H9 (cell line): ENCODE results near the gene FALEC. TPM values are rescaled to one million over a fixed set of nuclear protein-coding genes. Genes with fewer than 3 reads are reported as not detected.
"Not testable (repeated sequence)": the region's sequence is repeated elsewhere in the genome, so short reads cannot be mapped to it uniquely, and the experiment has no call there.

Source experiments
- DNase-seq: peaks from one replicate; pipeline ENCODE4 v3.0.0-alpha.2; 2017
- H2AFZ ChIP-seq: one replicate; pipeline ENCODE4 v1.6.1; 2013; ENCODE audit warnings: mild to moderate bottlenecking, low read length, control low read depth, moderate library complexity
- H2AK5ac ChIP-seq: 2 replicates; pipeline ENCODE4 v1.6.1; 2013; ENCODE audit warnings: low read length, control low read depth, mixed read lengths; ENCODE audit not compliant: insufficient read length
- H2BK120ac ChIP-seq: one replicate; pipeline ENCODE4 v1.6.1; 2013; ENCODE audit warnings: low read depth, mild to moderate bottlenecking, low read length, control low read depth, inconsistent platforms; ENCODE audit not compliant: poor library complexity, severe bottlenecking
- H2BK12ac ChIP-seq: 2 replicates; pipeline ENCODE4 v1.6.1; 2013; ENCODE audit warnings: low read length, control low read depth, mixed read lengths, low read depth; ENCODE audit not compliant: insufficient read length
- H2BK15ac ChIP-seq: 2 replicates; pipeline ENCODE4 v1.6.1; 2013; ENCODE audit warnings: low read depth, low read length, control low read depth
- H2BK20ac ChIP-seq: one replicate; pipeline ENCODE4 v1.6.1; 2013; ENCODE audit warnings: low read depth, mild to moderate bottlenecking, low read length, control low read depth, inconsistent platforms; ENCODE audit not compliant: poor library complexity, severe bottlenecking
- H2BK5ac ChIP-seq: 2 replicates; pipeline ENCODE4 v1.6.1; 2013; ENCODE audit warnings: low read length, control low read depth, mixed read lengths; ENCODE audit not compliant: insufficient read length
- H3K14ac ChIP-seq: 2 replicates; pipeline ENCODE4 v1.6.1; 2013; ENCODE audit warnings: low read length, control low read depth; ENCODE audit not compliant: insufficient read depth
- H3K18ac ChIP-seq: 2 replicates; pipeline ENCODE4 v1.6.1; 2013; ENCODE audit warnings: low read depth, mild to moderate bottlenecking, mixed read lengths, low read length, control low read depth; ENCODE audit not compliant: insufficient read length
- H3K23ac ChIP-seq: 2 replicates; pipeline ENCODE4 v1.6.1; 2013; ENCODE audit warnings: low read length, control low read depth, mixed read lengths, low read depth; ENCODE audit not compliant: insufficient read length
- H3K23me2 ChIP-seq: 2 replicates; pipeline ENCODE4 v1.6.1; 2013; ENCODE audit warnings: low read depth, mild to moderate bottlenecking, mixed read lengths, low read length, control low read depth; ENCODE audit not compliant: insufficient read length, poor library complexity, severe bottlenecking
- H3K27ac ChIP-seq: 2 replicates; pipeline ENCODE4 v1.5.1; 2013; ENCODE audit warnings: low read length, control low read depth, mixed read lengths, low read depth; ENCODE audit not compliant: insufficient read length
- H3K27me3 ChIP-seq: 2 replicates; pipeline ENCODE4 v1.6.1; 2013; ENCODE audit warnings: low read length, control low read depth, inconsistent platforms; ENCODE audit not compliant: insufficient read depth
- H3K4ac ChIP-seq: 2 replicates; pipeline ENCODE4 v1.6.1; 2013; ENCODE audit warnings: low read depth, mild to moderate bottlenecking, control low read depth, inconsistent platforms, low read length, moderate library complexity
- H3K4me1 ChIP-seq: 2 replicates; pipeline ENCODE4 v1.6.1; 2013; ENCODE audit warnings: low read length, control low read depth, inconsistent platforms; ENCODE audit not compliant: insufficient read depth
- H3K4me2 ChIP-seq: 2 replicates; pipeline ENCODE4 v1.6.1; 2013; ENCODE audit warnings: low read length, control low read depth, mixed read lengths; ENCODE audit not compliant: insufficient read length, insufficient read depth
- H3K56ac ChIP-seq: 2 replicates; pipeline ENCODE4 v1.6.1; 2013; ENCODE audit warnings: low read depth, mild to moderate bottlenecking, mixed read lengths, low read length, control low read depth; ENCODE audit not compliant: insufficient read length
- H3K79me1 ChIP-seq: 2 replicates; pipeline ENCODE4 v1.6.1; 2013; ENCODE audit warnings: low read depth, mild to moderate bottlenecking, moderate library complexity, low read length, control low read depth, inconsistent platforms; ENCODE audit not compliant: insufficient read depth, poor library complexity, severe bottlenecking
- H3K79me2 ChIP-seq: 2 replicates; pipeline ENCODE4 v1.6.1; 2013; ENCODE audit warnings: low read length, control low read depth, inconsistent platforms; ENCODE audit not compliant: insufficient read depth
- H3K9ac ChIP-seq: 2 replicates; pipeline ENCODE4 v1.6.1; 2013; ENCODE audit warnings: low read length, control low read depth, mixed read lengths; ENCODE audit not compliant: insufficient read length; ENCODE audit errors: extremely low read depth
- H3K9me3 ChIP-seq: one replicate; pipeline ENCODE4 v1.6.1; 2013; ENCODE audit warnings: low read depth, low read length, inconsistent platforms; ENCODE audit not compliant: control insufficient read depth
- H3T11ph ChIP-seq: one replicate; pipeline ENCODE4 v1.6.1; 2013; ENCODE audit warnings: mild to moderate bottlenecking, low read length, control low read depth, inconsistent platforms
- H4K20me1 ChIP-seq: one replicate; pipeline ENCODE4 v1.6.1; 2013; ENCODE audit not compliant: control insufficient read depth, insufficient read length, insufficient read depth
- H4K5ac ChIP-seq: 2 replicates; pipeline ENCODE4 v1.6.1; 2013; ENCODE audit warnings: low read depth, mild to moderate bottlenecking, mixed read lengths, low read length, control low read depth; ENCODE audit not compliant: insufficient read length
- H4K8ac ChIP-seq: replicated peaks from 2 replicates; pipeline ENCODE4 v1.6.1; 2013; ENCODE audit warnings: low read length, control low read depth, mixed read lengths, low read depth; ENCODE audit not compliant: insufficient read length
- H4K91ac ChIP-seq: 2 replicates; pipeline ENCODE4 v1.6.1; 2013; ENCODE audit warnings: low read depth, mild to moderate bottlenecking, moderate library complexity, mixed read lengths, low read length, control low read depth; ENCODE audit not compliant: insufficient read length
- H3K27ac Mint-ChIP-seq, 3 experiments: 2 replicates in 2 of 3; 3 replicates in 1 of 3; pipeline ENCODE4 v1.8.0; 2020 to 2021; ENCODE audit warnings: mixed read lengths in 3 of 3, mild to moderate bottlenecking in 1 of 3, moderate library complexity in 1 of 3
- H3K27me3 Mint-ChIP-seq: 2 replicates; pipeline ENCODE4 v1.8.0; 2021; ENCODE audit warnings: low read depth, mild to moderate bottlenecking, moderate library complexity, mixed read lengths
- H3K36me3 Mint-ChIP-seq, 3 experiments: 2 replicates in 2 of 3; 3 replicates in 1 of 3; pipeline ENCODE4 v1.8.0; 2020 to 2021; ENCODE audit warnings: low read depth in 3 of 3, mixed read lengths in 3 of 3; ENCODE audit not compliant: insufficient read depth in 1 of 3
- H3K4me1 Mint-ChIP-seq, 2 experiments: 2 replicates each; pipeline ENCODE4 v1.8.0; 2020; ENCODE audit warnings: mixed read lengths in 2 of 2
- H3K4me3 Mint-ChIP-seq, 2 experiments: 2 replicates in 1 of 2; 3 replicates in 1 of 2; pipeline ENCODE4 v1.8.0; 2020 to 2021; ENCODE audit warnings: mild to moderate bottlenecking in 2 of 2, mixed read lengths in 2 of 2, moderate library complexity in 1 of 2
- H3K9me3 Mint-ChIP-seq, 2 experiments: 2 replicates in 1 of 2; 3 replicates in 1 of 2; pipeline ENCODE4 v1.8.0; 2020; ENCODE audit warnings: mild to moderate bottlenecking in 2 of 2, mixed read lengths in 2 of 2, moderate library complexity in 1 of 2
- CTCF ChIP-seq: fragments of 200-600 bp; sonication (generic); conservative IDR thresholded peaks from 3 replicates; pipeline ENCODE4 v1.8.0; 2021; ENCODE audit warnings: antibody characterized with exemption, mild to moderate bottlenecking
- WGBS: extraction: QIAGEN DNeasy Blood & Tissue Kit; methylation state at CpG from one replicate; pipeline ENCODE4 v1.1.7; 2013; ENCODE audit warnings: missing lambda C conversion rate, low lambda C conversion rate, mixed read lengths; ENCODE audit not compliant: insufficient read length; ENCODE audit errors: extremely low coverage; 5-methylcytosine and 5-hydroxymethylcytosine counted together
- total RNA-seq: library from RNA; stranded (reverse); gene quantifications from 2 replicates; pipeline ENCODE4 v1.2.1, GENCODE V29; 2021

The FALEC gene
- total RNA-seq, 1 experiment from 2014 or later, result not detected

GRCh38 chr1:150579945-150580642 lies 64.5 kb downstream of the FALEC start:
- no peak overlapping the region for H4K8ac ChIP-seq
- H3K23ac ChIP-seq, result no peak overlapping the region
- no peaks in the 10 kb centered on the region for H3K27me3 ChIP-seq
- H3K9me3 Mint-ChIP-seq, result peaks cover 6 to 15% of the 10 kb centered on the region in 2 experiments; a peak in 4 of 5 replicates
- no peak overlapping the region for H2BK5ac ChIP-seq
- peaks cover 7% of the 10 kb centered on the region for H3K23me2 ChIP-seq
- peak overlapping the region; percentile 52 for H2BK12ac ChIP-seq
- no peak overlapping the region for H2AFZ ChIP-seq
- peaks cover 3% of the 10 kb centered on the region; the same call in 1 of the 2 replicates for H3K27me3 Mint-ChIP-seq
- no peak overlapping the region for H2AK5ac ChIP-seq
- H2BK20ac ChIP-seq, result no peak overlapping the region
- H3K9me3 ChIP-seq, result no peaks in the 10 kb centered on the region
- no peak overlapping the region for H3K56ac ChIP-seq
- peak overlapping the region; percentile 32 for H3K4ac ChIP-seq
- no peak overlapping the region for H4K5ac ChIP-seq
- peak overlapping the region; percentile 99 to 100 (median 100) for H3K27ac Mint-ChIP-seq
- H3T11ph ChIP-seq, result peak overlapping the region; percentile 46
- TF ChIP-seq CTCF, result no peak
- peak overlapping the region; percentile 96; the same call in 1 of the 2 replicates for H3K14ac ChIP-seq
- H3K9ac ChIP-seq, result peak overlapping the region; percentile 95
- H3K79me2 ChIP-seq, result peaks cover 30% of the 10 kb centered on the region
- no CpG with 5 or more reads among the region's 15 CpGs for whole genome bisulfite sequencing
- no peaks in the 10 kb centered on the region for H4K20me1 ChIP-seq
- peak overlapping the region; percentile 97 for H2BK120ac ChIP-seq
- peaks cover 4% of the 10 kb centered on the region for H3K4me1 ChIP-seq
- no peak overlapping the region for H4K91ac ChIP-seq
- H3K36me3 Mint-ChIP-seq, result peaks cover 39 to 42% (median 40%) of the 10 kb centered on the region in 3 experiments
- peak overlapping the region; percentile 96 for H3K27ac ChIP-seq
- no peak overlapping the region for H2BK15ac ChIP-seq
- DNase-seq, result no peak
- peaks cover 29 to 38% of the 10 kb centered on the region in 2 experiments for H3K4me1 Mint-ChIP-seq
- H3K79me1 ChIP-seq, result no peaks in the 10 kb centered on the region
- H3K4me2 ChIP-seq, result peak overlapping the region; percentile 70
- peak overlapping the region; percentile 90 to 96 for H3K4me3 Mint-ChIP-seq
- peak overlapping the region; percentile 95 for H3K18ac ChIP-seq

- H3K18ac ChIP-seq, H3K9me3 ChIP-seq, H3K56ac ChIP-seq, H3K27ac ChIP-seq, H2BK15ac ChIP-seq, H3T11ph ChIP-seq, H4K8ac ChIP-seq, H2BK20ac ChIP-seq, H3K27me3 Mint-ChIP-seq, H2BK5ac ChIP-seq, H3K23me2 ChIP-seq, H3K4me2 ChIP-seq, H3K9ac ChIP-seq, H3K27me3 ChIP-seq, H3K14ac ChIP-seq, H2BK120ac ChIP-seq, H4K91ac ChIP-seq, H2AFZ ChIP-seq, H4K5ac ChIP-seq, H2AK5ac ChIP-seq, H3K4ac ChIP-seq, DNase-seq, H3K23ac ChIP-seq, H2BK12ac ChIP-seq, H4K20me1 ChIP-seq, H3K4me1 ChIP-seq, H3K79me1 ChIP-seq: not testable (repeated sequence)
- Mint-ChIP-seq H3K4me3 (peak overlapping the region; percentile 90 to 96), H3K9me3 (peaks cover 6 to 15% of the 10 kb centered on the region in 2 experiments; a peak in 4 of 5 replicates), H3K4me1 (peaks cover 20 to 29% of the 10 kb centered on the region in 2 experiments), H3K27ac (peak overlapping the region in 2 of 3 experiments; percentile 99 to 100; a peak in 4 of 7 replicates), H3K36me3 (peaks cover 32 to 36% (median 33%) of the 10 kb centered on the region in 3 experiments)
- no CpG with 5 or more reads among the region's 3 CpGs for WGBS
- peaks cover 23% of the 10 kb centered on the region for H3K79me2 ChIP-seq
Measured at GRCh38 chr1:150580966-150581365, 65.4 kb downstream of the FALEC start.
